Sigmoid colon (tissue), 4 donors: ENCODE results near the gene FSCN2.

Experiments used
- POLR2AphosphoS5 ChIP-seq, 4 donors: sonication (generic); formaldehyde crosslinking; IDR thresholded peaks; one replicate each; pipeline ENCODE4 v1.6.1; 2017; ENCODE audit warnings: antibody characterized with exemption in 4 of 4
- TF ChIP-seq, protein P1 (sequence below), 4 experiments: fragments of 450-650 bp in 3 of 4; fragments of 200-600 bp in 1 of 4; IDR thresholded peaks; one replicate each; pipeline ENCODE4 v1.5.1; 2016 to 2019; ENCODE audit warnings: antibody characterized with exemption in 4 of 4, mild to moderate bottlenecking in 3 of 4, moderate library complexity in 2 of 4

DNA sequence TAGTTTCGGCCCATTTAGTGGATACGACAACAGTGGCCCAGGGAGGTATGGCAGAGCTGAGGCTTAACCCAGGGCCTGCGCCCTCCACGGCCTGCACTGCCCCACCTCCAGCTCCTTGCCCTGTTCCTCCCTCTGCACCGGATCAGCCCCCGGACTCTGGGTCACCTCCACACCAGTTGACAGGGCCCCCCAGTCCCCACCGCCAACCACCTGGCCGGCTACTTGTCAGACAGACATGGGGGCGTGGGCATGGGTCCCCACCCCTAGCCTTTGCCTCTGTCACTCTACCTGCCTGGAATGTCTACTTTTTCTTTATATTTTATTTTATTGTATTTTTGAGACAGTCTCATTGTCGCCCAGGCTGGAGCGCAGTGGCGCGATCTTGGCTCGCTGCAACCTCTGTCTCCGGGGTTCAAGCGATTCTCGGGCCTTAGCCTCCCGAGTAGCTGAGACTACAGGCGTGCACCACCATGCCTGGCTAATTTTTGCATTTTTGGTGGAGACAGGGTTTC lies 12.6 kb upstream of the FSCN2 start:
- TF ChIP-seq, protein P1, sequence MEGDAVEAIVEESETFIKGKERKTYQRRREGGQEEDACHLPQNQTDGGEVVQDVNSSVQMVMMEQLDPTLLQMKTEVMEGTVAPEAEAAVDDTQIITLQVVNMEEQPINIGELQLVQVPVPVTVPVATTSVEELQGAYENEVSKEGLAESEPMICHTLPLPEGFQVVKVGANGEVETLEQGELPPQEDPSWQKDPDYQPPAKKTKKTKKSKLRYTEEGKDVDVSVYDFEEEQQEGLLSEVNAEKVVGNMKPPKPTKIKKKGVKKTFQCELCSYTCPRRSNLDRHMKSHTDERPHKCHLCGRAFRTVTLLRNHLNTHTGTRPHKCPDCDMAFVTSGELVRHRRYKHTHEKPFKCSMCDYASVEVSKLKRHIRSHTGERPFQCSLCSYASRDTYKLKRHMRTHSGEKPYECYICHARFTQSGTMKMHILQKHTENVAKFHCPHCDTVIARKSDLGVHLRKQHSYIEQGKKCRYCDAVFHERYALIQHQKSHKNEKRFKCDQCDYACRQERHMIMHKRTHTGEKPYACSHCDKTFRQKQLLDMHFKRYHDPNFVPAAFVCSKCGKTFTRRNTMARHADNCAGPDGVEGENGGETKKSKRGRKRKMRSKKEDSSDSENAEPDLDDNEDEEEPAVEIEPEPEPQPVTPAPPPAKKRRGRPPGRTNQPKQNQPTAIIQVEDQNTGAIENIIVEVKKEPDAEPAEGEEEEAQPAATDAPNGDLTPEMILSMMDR (IDR thresholded peaks at IDR 0.05) = no peak
- no peak for TF ChIP-seq POLR2AphosphoS5 (IDR thresholded peaks at IDR 0.05)
